ENCODE data around the gene TMEM203. TPM values are rescaled to one million over a fixed set of nuclear protein-coding genes. Genes with fewer than 3 reads are reported as not detected.

TMEM203 gene
- polyA plus RNA-seq, 1 donor from 2014 or later: 61.1 TPM

DNA sequence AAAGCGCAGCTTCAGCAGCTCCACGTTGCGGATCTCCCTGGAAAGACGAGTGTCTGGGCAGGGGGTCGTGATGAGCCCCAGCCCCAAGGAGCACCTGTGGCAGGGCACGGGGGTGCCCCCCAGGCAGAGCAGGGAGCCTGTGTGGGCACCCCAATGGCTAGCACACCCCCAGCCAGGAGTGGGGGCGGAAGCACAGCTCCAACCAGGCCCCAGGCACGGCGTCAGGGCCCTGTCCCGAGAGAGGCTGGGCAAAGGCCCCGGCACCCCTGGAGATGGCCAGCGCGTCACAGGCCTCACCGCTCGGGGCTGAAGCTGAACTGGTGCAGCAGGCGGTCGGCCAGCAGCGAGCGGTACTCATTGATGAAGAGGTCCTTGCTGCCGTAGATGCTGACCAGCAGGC is 25.0 kb downstream of the TMEM203 start:
- Histone ChIP-seq H3K27ac (ENCODE audit: low read length) (no peak overlapping the region), H3K27me3 (ENCODE audit: insufficient read depth, low read depth, low read length) (no peaks in the 10 kb centered on the region), H3K9ac (ENCODE audit: low read length) (no peak overlapping the region), H3K9me2 (ENCODE audit: insufficient read depth, low read length) (no peaks in the 10 kb centered on the region), H4K20me1 (ENCODE audit: insufficient read depth) (no peaks in the 10 kb centered on the region), H3K4me2 (ENCODE audit: low read length) (no peak overlapping the region), H3K4me3 (ENCODE audit: low read length) (no peak overlapping the region), H3K9me3 (ENCODE audit: low read length) (no peaks in the 10 kb centered on the region), H3F3A (ENCODE audit: insufficient read depth, low read length, poor library complexity, severe bottlenecking) (no peaks in the 10 kb centered on the region), H3K36me3 (ENCODE audit: insufficient read depth, low read length) (no peaks in the 10 kb centered on the region), H3K79me2 (replicated peaks; ENCODE audit: insufficient read depth, low read length) (no peaks in the 10 kb centered on the region), H2AFZ (ENCODE audit: low read depth, low read length) (no peak overlapping the region)
- TF ChIP-seq RAD21 (conservative IDR thresholded peaks at IDR 0.05) (no peak), MXI1 (conservative IDR thresholded peaks at IDR 0.05; ENCODE audit: poor library complexity, severe bottlenecking) (no peak), POLR2AphosphoS5 (IDR thresholded peaks at IDR 0.05) (no peak), TAF1 (IDR thresholded peaks at IDR 0.05; ENCODE audit: low read depth) (no peak), EP300 (conservative IDR thresholded peaks at IDR 0.05; ENCODE audit: poor library complexity, severe bottlenecking) (no peak), SMC3 (conservative IDR thresholded peaks at IDR 0.05; ENCODE audit: poor library complexity) (no peak), REST (IDR thresholded peaks at IDR 0.05; ENCODE audit: borderline replicate concordance) (no peak), EZH2 (IDR thresholded peaks at IDR 0.05; ENCODE audit: borderline replicate concordance, insufficient read depth, low read length, poor library complexity, severe bottlenecking) (no peak)
- TF ChIP-seq, protein P1, sequence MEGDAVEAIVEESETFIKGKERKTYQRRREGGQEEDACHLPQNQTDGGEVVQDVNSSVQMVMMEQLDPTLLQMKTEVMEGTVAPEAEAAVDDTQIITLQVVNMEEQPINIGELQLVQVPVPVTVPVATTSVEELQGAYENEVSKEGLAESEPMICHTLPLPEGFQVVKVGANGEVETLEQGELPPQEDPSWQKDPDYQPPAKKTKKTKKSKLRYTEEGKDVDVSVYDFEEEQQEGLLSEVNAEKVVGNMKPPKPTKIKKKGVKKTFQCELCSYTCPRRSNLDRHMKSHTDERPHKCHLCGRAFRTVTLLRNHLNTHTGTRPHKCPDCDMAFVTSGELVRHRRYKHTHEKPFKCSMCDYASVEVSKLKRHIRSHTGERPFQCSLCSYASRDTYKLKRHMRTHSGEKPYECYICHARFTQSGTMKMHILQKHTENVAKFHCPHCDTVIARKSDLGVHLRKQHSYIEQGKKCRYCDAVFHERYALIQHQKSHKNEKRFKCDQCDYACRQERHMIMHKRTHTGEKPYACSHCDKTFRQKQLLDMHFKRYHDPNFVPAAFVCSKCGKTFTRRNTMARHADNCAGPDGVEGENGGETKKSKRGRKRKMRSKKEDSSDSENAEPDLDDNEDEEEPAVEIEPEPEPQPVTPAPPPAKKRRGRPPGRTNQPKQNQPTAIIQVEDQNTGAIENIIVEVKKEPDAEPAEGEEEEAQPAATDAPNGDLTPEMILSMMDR (IDR thresholded peaks at IDR 0.05; ENCODE audit: poor library complexity, severe bottlenecking): no peak

- H3K36me3 ChIP-seq (ENCODE audit: insufficient read depth, low read length): no peaks in the 10 kb centered on the region
- H3K4me3 ChIP-seq (ENCODE audit: low read length): no peak overlapping the region
- no peak overlapping the region for H3K4me2 ChIP-seq (ENCODE audit: low read length)
- H3K27ac ChIP-seq (ENCODE audit: low read length): no peak overlapping the region
- no peak overlapping the region for H3K9ac ChIP-seq (ENCODE audit: low read length)
- no peak overlapping the region for H2AFZ ChIP-seq (ENCODE audit: low read depth, low read length)
- no peak for TF ChIP-seq POLR2AphosphoS5 (IDR thresholded peaks at IDR 0.05)
- TF ChIP-seq RAD21 (conservative IDR thresholded peaks at IDR 0.05): no peak
- H3K27me3 ChIP-seq (ENCODE audit: insufficient read depth, low read depth, low read length): no peaks in the 10 kb centered on the region
- H4K20me1 ChIP-seq (ENCODE audit: insufficient read depth): no peaks in the 10 kb centered on the region
- H3F3A ChIP-seq (ENCODE audit: insufficient read depth, low read length, poor library complexity, severe bottlenecking): no peaks in the 10 kb centered on the region
- H3K79me2 ChIP-seq (replicated peaks; ENCODE audit: insufficient read depth, low read length): no peaks in the 10 kb centered on the region
- no peaks in the 10 kb centered on the region for H3K9me3 ChIP-seq (ENCODE audit: low read length)
- H3K9me2 ChIP-seq (ENCODE audit: insufficient read depth, low read length): no peaks in the 10 kb centered on the region
These were observed 25.7 kb downstream of the TMEM203 start for GRCh38 chr9:137179761-137180160.
